HG02571 (cell line): ENCODE measurements around the gene ZBTB43.

Experiments used
- ATAC-seq: cut with Tn5 transposase; IDR thresholded peaks from one replicate; pipeline ENCODE4 v1.9.1; 2021; ENCODE audit warnings: mild to moderate bottlenecking, moderate library complexity; ENCODE audit not compliant: unreplicated experiment

ZBTB43 gene

DNA sequence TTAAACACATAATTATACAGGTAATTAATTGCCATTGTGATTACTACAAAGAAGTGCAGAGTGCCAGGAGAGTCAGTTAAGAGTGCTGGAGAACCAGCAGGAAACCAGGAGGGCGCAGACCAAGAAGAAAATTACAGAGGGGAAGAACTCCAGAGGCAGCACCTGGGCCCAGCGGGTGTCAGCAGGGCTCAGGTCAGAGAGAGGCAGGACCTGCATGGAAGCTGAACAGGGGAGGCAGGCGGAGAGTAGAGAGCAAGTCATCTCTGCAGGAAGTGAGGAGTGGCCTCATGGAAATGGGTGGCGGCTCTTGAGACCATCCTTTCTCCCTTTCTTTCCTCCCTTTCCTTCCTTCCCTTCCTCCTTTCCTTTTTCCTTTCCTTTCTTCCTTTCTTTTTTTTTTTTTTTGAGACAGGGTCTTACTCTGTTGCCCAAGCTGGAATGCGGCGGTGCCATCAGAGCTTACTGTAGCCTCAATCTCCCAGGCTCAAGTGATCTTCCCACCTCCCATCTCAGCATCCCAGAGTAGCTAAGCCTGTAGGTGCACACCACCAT lies 51.6 kb downstream of the ZBTB43 start:
- no peak for ATAC-seq

DNA sequence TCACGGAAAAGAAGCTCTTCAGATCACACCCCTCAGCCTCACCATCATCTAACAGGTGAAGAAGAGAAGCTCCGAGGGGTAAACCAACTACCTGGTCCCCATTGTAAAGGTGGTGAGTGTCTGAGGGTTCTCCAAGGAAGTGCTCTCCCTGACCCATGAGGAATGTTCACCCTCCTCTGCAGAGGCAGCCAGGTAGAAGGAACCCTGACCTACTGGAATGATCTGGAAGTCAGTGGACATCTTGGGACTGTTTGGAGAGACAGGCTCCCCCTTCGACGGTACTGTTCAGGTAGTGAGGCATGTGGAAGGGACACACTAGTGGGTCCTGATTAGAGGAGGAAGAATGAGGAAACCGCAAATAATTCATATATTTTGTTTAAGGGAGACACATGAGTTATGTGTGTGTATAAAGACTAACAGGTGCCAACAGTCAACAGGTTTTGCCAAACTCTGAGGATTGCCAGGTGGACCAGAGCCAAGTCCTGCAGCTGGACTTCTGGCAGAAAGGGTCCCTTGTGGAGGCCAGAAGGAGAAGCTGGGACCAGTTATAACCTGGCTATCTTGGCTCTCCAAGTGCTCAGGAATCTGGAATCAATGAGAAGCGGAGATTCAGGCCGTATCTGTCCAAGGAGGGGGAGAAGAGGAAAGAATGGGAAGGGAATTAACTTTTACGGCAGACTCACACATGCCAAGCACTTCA lies 52.6 kb downstream of the ZBTB43 start:
- no peak for ATAC-seq

DNA sequence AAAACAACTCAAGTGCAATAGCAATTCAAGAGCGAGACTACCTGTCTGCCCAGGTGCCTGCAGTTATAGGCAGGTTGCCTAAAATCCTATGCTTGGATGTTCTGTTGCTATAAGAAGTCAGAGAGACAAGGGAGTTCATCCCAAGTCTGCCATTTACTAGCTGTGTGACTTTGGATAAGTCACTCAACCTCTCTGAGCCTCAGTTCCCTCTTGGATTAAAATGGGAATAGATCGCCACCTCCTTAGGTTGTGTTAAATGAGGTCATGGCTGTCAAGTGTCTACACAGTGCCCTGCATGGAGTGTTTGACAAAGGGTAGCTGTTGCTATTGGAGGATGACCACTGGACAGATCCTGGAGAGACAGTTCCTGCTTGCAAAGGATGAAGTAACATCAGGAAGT lies 54.3 kb downstream of the ZBTB43 start:
- ATAC-seq: no peak

DNA sequence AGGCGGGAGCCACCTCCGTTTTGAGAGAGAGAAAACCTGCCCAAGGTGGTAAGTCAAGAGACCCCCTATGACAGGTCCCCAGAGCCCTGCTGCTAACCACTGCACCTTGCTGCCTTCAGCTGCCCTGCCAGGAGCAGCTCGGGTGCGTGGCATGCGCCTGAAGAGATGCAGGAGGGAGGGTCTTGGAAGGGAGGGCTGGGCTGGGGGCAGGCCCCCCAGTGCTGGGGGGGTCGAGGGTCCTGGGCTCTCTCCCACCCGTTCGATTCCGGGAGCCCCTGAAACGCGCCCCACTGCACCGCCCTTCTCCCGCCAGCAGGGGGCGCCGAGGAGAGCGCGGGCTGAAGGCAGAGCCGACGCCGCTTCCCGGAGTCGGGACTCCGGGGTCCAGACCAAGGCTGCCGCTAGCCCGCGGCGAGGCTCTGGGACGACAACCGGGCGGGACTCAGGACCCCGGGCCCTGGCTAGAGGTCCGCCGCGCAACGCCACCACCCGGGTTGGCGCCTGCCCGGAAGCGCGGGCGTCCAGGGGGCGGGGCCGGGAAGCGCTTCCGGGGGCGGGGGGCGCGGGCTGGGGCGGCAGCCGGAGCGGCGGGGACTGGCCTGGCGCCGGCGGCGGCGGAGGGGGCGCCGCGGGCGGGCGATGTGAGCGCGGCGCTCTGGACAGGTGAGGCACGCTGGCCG lies 55.4 kb downstream of the ZBTB43 start, which contains the start of gene ZBTB34:
ZBTB34 (plus strand) TSS at position 563 of the 680 bp plus-strand sequence. CDS start 18,761 bp downstream, outside the sequence.
- ATAC-seq: peak; percentile 51

DNA sequence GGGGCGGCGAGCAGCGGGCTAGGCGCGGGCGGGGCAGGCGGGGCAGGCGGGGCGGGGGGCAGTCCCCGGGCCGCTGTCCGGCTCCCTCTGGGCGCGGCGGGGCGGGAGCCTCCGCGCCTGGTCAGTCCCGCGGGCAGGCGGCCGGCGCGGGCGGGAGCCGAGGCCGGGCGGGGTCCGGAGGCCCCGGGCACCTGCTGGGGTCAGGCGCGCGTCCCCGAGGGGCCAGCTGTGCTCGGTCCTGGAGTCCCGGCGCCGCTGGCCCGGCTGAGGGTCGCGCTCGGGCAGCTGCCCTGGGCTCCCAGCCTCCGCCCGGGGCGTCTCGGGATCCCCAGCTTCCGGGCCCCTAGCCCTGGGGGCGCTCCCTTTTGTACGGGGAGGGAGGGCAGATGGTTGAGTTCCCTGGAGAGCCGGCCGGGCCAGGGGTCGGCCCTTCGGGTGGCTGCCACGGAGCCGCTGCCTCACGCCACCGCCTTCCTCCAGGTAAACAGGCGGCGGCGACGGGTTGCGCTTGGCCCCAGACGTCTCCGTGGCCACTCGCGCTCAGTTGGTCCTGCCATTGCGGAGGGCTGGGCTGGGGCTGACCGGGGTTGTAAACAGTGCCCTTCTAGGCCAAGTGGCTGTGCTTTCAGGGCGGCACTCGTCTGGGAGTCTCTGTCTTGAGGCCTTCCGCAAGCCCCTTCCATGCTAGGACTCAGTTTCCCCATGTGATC lies 56.1 kb downstream of the ZBTB43 start:
- ATAC-seq: peak; percentile 32

DNA sequence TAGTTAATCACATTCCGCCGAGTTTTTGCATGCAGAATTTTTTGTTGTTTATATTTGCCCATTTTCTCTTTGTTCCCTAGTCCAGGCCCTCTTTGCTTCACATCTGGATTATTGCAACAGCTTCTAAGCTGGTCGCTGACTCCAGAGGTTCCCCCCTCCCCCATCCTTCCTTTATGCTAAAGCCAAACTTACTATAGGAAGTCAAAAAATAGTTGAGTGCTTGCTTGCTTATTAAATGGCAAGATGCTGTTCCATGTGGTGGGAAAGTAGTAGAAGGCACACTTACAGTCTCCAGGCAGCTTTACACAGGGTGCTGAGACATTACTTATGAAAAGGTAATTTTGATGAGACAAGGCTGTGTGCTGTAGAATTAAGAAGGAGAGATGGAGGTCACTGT lies 56.9 kb downstream of the ZBTB43 start:
- no peak for ATAC-seq

DNA sequence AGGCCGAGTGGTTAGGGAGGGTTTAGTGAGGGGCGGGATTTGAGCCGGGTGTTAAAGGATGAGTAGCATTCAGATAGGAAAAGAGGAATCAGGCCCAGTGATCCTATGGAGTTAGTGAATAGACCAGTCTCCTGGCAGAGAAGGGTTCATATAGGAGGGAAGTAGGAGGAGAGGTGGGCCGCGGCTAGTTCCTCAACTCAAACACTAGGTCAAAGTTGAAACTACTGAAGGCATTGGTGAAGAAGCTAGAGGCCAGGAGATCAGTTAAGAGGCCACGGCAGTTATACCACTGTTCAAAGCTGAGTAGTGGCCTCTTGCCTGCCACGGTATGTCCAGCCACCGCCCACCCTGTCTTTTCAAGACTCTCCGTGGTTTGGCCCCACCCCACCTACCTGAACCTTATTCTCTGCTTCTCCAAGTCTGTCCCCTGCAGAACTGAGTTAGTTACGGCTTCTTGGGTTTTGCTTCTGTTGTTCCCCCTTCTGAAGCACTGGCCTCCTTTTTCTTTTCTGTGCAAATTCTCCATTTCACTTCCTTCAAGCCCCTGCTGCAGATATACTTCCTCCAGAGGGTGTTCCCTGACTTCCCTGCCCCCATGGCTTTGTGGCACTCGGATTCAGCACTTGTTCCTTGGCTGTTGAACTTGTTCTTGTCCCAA lies 57.4 kb downstream of the ZBTB43 start:
- no peak for ATAC-seq

DNA sequence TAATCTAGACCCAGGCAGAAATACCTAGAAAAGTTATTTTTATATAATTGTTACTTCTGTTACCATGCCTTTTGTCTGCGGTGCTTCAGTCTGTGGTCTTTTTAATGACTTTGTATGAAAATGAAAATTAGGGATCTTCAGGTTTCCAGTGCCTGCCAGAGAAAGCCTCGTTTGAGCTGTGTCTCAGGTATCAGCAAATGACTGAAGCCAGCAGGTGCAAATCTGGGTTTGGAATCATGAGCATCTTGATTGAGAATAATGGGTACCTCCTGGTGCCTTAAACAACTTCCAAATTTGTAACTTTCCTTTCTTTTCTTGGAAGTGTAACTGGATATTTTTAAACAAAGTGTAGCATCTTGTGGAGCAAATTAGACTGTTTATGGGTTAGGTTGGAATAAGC lies 59.9 kb downstream of the ZBTB43 start:
- ATAC-seq: no peak

DNA sequence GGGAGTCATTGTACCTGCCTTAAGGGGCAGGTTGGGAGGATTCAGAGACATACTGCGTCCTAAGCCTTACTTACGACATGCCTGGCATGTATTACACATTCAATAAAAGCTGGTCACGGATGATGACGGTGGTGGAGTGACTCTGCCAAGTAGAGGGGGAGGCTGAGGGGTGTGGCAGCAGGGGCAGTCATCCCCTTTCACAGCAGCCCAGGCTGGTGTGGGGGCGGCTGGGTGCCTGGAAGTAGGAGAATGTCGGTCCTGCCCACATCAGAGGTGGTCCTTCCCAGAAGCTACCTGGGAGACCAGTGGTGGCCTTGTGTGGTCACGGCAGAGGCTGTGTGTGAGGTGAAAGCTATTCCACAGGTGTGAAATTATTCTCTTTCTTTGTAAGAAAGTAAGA lies 64.5 kb downstream of the ZBTB43 start:
- ATAC-seq: no peak

DNA sequence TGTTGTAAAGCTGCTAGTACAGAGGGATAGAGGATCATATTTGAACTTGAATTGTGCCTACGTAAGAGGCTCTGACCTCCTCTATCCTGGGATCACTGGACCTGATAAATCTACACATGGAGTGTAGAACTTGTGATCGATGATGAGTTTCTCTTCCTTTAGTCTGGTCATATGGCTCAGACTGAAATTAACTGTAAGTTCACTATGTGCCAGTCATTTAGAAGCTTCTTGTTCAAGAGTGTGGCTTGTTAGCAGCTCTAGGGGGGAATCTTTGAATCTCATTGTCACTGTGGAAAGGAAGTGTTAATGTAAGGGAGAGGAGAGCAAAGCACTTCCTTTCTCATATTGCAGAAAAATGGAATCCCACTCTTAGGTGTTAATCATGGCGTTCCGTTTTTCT lies 67.7 kb downstream of the ZBTB43 start:
- ATAC-seq: no peak

DNA sequence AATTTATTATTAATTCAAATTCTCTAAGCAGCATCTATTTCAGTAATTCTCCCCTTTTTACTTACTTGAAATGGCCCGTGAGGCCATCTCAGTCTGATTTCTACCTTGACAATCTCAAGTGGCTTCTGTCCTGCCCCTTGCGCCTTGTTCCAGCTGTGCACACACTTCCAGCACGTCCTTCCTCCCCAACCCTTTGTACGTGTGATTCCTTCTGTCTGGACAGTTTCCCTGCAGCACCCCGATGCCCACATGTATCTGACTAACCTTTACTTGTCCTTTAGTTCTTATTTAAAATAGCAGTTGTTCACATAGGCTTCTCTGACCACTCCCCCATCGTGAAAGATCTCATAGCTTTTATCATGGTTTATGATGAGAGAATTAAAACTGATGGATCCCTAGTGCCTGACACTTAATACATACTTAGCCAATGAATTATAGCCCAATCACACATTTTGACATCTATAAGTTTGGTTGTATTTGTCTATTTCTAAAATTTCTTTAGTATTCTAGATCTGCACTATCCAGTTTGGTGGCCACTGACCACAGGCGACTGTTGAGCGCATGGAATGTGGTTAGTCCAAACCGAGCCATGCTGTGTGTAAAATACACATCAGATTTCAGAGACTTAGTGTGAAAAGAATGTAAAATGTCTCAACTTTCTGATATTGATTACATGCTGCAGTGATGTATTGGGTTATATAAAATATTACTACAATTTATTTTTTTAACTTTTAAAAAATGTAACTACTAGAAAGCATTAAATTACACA lies 69.9 kb downstream of the ZBTB43 start:
- ATAC-seq: no peak

DNA sequence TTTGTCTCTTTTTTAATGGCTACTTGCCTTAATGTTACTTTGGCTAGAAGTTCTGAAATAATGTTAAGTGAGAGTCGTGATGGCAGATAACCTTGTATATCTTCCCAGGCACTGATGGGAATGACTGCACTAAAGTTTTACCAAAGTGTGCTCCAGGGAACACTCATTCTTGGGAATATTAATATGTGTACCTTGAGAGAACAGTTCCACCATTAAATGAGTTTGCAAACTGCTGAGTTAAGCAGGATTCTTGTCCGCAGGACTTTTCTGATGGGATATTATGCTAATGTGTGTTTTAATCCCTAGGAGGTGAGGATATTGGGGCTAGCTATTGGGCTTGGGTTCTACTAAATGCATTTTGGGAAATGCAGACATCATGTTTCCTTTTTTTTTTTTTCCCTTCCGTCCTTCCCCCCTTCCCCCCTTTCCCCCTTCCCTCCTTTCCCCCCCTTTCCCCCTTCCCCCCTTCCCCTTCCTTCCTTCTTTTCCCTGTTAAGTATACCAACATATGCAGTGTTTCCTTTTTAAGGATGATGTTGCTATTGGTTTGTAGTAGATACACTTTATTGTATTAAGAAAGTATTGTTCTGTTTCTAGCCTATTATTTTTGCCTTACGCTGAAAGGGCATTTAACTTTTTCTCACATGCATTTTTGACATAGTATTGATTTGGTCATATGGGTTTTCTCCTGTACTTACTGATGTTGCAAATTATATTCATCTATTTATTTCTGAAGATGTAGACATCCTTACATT lies 71.1 kb downstream of the ZBTB43 start:
- no peak for ATAC-seq

DNA sequence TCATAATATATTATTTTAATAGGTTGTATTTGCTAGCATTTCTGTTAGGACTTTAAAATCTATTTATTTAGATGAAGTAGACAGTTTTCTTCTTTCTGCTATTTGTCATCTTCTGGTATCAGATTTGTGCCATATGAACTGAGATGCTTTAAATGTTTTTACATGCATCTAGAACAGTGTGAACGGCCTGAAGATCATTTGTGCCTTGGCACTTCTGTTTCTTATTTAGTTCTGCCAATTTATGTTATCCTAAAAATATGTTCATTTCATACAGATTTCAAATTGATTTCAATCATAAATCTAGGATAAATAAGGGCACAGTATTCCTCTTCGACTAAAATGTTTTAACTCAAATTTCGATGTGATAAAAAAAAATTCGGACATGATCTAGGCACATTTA lies 71.7 kb downstream of the ZBTB43 start:
- ATAC-seq: no peak

DNA sequence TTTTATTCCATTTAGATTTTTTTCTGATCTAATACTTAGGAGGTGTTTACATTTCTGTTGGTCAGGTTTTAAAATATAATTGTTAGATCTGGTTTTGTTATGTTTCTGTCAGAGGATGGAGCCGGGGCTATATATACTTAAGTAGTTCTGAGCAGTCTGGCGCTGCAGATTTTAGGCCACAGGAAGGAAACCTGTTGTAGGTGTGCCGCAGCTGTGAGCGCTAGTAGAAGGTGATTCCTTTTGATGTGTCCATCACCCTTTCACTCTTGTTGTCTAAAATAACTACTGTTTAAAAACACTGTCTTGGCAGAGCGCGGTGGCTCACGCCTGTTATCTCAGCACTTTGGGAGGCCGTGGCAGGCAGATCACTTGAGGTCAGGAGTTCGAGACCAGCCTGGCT lies 72.6 kb downstream of the ZBTB43 start:
- ATAC-seq: no peak

DNA sequence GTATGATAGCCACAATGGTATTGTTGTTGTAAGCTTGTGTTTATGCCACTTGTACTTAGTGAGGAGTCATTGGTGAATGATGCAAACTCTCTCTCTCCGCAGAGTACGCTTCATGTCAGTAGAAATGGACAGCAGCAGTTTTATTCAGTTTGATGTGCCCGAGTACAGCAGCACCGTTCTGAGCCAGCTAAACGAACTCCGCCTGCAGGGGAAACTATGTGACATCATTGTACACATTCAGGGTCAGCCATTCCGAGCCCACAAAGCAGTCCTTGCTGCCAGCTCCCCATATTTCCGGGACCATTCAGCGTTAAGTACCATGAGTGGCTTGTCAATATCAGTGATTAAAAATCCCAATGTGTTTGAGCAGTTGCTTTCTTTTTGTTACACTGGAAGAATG lies 74.4 kb downstream of the ZBTB43 start:
- ATAC-seq: no peak

DNA sequence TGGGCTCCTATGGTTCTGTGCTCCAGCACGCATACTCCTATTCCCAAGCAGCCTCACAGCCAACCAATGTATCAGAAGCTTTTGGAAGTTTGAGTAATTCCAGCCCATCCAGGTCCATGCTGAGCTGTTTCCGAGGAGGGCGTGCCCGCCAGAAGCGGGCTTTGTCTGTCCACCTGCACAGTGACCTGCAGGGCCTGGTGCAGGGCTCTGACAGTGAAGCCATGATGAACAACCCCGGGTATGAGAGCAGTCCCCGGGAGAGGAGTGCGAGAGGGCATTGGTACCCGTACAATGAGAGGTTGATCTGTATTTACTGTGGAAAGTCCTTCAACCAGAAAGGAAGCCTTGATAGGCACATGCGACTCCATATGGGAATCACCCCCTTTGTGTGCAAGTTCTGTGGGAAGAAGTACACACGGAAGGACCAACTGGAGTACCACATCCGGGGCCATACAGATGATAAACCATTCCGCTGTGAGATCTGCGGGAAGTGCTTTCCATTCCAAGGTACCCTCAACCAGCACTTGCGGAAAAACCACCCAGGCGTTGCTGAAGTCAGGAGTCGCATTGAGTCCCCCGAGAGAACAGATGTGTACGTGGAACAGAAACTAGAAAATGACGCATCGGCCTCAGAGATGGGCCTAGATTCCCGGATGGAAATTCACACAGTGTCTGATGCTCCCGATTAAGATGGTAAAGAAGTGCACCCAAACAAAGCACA lies 75.5 kb downstream of the ZBTB43 start:
- ATAC-seq: no peak

DNA sequence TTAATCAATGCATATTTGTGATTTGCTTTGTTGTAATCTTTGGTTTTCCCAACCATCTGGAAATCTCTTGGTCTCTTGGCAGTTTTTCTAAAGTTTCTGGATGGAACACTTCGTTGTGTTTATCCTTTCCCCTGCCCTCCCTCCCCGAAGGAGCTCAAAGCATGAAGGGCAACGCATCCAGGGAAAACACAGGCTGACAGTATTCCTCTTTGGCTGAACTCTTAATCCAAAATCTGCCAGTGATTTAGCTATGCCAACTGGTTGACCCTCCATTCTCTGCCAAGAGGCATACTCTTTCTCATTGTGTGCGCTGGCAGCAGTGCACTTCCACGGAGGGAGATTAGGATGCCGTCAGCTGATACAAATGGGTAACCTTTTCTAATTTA lies 76.1 kb downstream of the ZBTB43 start:
- ATAC-seq: no peak

DNA sequence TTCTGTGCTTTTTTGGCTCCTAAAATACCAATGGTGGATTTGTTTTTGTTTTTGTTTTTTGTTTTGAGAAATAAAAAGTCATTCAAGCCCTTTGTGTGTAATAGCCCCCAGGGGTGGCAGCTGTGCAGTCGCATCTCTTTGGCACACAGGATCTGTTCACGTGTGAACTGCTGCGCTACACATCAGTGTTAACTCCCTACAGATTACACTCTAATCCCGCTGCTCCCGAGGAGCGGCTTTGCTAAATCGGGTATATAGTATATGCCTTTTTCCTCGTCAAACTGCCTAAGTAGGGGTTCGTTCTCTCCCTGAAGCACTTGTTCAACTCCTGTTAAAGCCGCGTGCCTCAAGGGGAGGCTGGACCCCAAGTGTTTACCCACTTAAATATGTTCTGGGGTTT lies 77.9 kb downstream of the ZBTB43 start:
- ATAC-seq: no peak

DNA sequence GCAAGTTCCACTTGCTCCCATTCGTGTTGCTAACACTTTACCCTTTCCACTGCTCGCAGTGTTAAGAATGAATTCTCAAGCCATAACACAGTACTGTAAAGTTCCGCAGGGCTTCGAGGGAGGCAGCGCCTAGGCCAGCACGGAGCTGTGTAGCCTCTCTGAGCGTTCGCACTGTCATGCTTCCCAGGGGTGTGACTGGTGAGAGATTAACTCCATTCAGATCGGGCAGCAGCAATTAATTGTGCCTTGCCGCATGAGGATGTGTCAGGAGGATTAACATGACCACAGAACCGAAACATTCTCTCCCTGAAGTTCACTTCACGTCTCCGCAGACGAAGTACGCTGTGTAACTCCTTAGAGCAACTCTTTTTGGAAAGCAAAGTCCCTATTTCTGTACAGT lies 78.8 kb downstream of the ZBTB43 start:
- no peak for ATAC-seq
